HG02938 (cell line): Measurements from ENCODE around the gene TMEM119.
"Not testable (repeated sequence)": the region's sequence is repeated elsewhere in the genome, so short reads cannot be mapped to it uniquely, and the experiment has no call there.

Source experiments
- ATAC-seq: cut with Tn5 transposase; IDR thresholded peaks from one replicate; pipeline ENCODE4 v1.9.1; 2021; ENCODE audit warnings: mild to moderate bottlenecking, moderate library complexity; ENCODE audit not compliant: unreplicated experiment

The TMEM119 gene

DNA sequence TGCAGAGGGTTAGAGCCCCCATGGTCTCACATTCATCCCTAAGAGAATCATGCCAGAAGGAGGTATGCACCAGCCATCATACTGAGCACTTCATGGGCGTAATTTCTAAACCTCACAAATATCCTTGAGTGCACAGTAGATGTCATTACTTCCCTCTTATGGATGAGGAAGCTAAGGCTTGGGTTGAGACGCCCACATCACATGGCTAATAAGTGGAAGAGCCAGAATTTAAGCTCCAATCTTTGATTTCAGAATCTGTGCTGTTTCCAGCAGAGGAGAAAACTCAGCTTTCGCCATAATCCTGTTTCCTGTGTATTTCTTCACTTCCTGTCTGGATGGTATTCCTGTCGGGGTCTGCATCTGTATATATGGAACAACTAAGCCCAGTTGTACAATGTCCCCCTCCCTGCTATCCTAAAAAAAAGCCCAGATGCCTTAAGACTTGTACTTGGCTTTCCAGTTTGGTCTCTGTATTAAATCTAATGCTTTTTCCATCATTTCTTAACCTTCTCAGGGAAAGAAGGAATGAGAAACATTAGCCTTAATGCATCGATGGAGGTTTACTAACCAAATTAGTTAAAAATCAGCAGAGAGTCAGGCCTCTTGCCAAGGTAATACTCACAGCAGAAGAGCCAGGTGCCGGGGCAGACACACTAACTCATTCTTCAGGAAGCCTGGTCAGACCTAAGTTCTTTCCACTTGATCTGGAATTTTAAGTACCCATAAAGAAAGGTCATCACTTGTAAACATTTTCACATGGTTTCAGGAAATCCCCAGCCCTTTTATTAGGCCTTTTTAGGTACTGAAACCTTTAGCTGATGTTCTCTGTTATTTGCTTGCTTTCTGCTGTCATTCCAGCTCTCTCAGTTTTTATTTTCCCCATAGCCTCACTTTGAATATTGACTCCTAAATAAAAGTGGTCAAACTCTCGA lies 30.2 kb downstream of the TMEM119 start:
- ATAC-seq = no peak

GRCh38 chr12:108566452-108566851 lies 31.4 kb downstream of the TMEM119 start:
- no peak for ATAC-seq

DNA sequence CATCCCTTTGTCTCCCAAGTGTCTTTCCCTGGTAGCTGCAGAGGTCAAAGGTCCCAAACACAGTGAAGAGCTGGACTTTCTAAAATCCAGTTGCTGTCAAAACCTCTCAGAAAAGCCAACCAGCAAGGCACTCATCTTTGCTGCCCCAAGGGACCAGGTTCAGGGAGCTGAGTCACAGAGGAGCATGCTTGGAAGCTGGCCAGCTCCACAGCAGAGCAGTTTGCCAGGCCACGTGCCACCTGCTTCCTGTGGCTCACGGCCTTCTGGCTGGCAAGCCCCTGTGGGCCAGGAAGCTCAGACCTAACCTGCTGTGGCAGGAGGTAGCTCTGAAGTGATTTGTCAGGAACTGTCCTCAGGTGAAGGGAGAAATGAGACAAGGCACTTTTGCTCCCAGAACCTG lies 31.9 kb downstream of the TMEM119 start:
- no peak for ATAC-seq

DNA sequence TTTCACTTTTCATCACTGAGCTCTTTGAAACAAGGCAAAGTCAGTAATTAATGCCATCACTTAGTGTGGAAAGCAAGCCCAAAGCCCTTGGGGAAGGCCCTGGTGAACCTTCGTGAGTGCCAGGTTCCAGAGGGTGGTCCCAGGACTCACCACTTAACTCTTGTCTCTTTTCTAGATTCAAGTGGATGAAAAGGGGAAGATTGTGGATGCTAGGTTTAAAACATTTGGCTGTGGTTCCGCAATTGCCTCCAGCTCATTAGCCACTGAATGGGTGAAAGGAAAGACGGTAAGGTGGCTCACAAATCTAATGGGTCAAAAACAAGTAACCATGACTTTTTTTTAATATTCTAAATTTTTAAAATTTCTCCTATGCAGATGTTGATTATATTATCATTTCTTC lies 32.7 kb downstream of the TMEM119 start:
- ATAC-seq = no peak

GRCh38 chr12:108564724-108565123 lies 33.2 kb downstream of the TMEM119 start:
- ATAC-seq = no peak

DNA sequence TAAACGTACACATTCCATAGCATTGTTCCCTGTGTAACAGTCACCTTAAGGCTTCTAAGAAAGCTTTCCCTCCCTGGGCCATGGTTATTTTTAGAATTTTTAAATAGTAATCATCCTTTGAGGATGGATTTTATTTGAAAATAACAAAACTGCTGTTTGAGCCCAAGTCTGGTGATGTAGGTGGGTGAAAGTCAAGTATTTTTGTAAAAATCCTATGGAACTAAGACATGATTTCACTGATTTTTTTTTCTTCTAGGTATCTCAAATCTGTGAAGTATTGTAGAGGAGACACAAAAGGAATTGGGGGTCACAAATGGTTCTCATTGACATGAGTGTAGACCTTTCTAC lies 34.1 kb downstream of the TMEM119 start:
- no peak for ATAC-seq

DNA sequence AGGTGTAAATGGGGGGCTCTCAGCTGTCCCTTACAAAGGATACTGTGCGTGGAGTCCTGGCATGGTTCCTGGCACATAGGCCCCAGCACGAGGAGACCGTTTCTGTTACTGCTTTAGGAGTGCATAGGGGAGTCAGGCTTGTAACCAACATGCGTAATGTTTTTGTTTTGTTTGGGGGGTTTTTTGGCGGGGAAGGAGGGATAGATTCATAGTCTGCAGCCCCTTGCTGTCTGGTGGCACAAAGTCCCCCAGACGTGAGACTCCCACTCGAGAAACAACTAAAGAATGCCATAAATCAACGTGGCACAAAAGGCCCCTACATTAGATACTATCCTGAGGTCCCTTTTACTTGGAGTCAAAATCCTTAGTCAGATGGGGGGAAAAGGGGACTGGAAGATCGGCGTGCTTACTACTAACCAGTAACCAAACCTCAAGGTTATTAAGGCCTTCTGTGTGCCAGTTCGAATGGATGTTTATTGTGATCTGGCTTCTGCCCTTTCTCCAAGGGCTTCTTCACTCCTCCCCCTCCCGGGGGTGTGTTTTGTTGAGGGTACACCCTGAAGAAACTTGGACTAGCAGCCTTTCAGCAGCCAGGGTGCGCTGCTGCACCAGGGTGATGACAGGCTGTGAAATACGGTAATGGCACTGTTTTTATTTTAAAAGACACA lies 34.6 kb downstream of the TMEM119 start:
- ATAC-seq = no peak

- peak; percentile 49 for ATAC-seq
These were observed 35.3 kb downstream of the TMEM119 start, which contains the start of gene ISCU for GRCh38 chr12:108562348-108563135. ISCU (plus strand) TSS chr12:108562596; CDS start chr12:108562623, 27 bp downstream.

DNA sequence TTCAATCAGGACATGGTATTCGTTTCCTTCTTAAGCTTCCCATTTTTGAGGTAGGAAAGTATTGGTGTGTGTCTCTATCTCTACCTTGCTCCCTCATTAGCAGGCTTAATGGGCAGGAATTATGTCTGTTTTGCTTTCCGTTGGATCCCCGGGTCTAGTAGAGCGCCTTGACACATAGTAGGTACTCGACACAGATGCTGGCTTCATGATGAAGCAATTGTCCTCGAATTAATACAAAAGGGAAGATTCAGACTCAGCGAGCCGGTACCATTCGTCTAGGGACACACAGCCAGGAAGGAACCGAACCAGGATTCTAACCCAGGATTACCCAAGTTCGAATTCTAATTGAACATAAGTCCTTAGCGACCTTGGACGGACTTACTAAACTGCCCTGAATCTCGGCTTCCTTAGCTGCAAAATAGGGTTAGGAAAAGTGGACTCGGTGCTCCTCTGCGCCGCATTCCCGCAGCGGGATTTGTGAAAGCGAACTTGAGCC lies 36.0 kb downstream of the TMEM119 start:
- ATAC-seq = no peak

DNA sequence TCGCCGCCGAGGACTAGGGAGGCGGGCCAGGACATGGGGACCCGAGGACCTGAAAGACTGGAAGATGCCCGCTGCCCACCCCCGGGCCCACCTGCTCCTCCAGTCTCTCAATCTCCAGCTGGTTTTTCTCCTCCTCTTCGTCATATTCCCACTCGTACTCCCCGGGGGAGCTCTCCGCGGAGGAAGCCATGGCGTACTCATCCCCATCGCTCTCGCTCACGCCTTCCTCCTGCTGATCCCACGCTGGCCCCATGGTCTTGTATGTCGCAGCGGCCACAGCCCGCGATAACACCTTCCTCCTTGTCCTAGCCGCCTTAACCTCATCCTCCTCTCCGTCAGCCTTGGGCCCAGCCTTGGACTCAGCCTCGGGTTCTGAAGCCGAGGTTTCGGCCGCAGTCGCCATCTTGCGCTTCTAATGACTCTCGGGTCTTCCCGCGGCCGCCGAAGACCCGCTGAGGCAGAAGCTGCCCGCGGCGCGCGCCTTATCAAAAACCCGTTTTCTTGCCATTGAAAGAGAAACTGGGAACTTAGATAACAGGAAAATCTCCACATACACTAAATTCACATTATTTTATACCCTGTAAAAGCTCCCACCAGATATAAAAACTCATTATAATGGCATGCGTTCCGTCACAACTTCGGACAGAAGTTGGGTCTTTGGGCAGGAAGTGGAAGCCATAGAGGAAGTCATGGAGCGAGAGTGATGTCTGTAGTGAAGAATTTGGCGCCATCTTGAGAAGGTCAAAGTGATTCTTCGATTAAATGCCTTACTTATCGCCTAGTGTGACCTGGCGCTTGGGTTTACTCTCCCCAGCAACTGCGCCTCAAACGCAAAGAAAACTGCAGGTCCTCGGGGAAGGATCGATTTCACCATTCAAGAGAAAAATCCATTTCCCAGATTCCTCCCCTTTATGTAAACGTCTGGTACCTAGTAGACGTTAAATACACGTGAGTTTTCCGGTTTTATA lies 36.8 kb downstream of the TMEM119 start, which contains the start of gene SART3:
Gene SART3 (minus strand): TSS at position 422 of the 968 bp plus-strand sequence. CDS start 19 bp downstream, at position 403.
- peak; percentile 36 for ATAC-seq

- ATAC-seq = no peak
These were observed 37.6 kb downstream of the TMEM119 start for GRCh38 chr12:108560321-108560721.

- ATAC-seq = no peak
These were observed 38.1 kb downstream of the TMEM119 start for GRCh38 chr12:108559748-108560147.

- ATAC-seq = no peak
These were observed 38.8 kb downstream of the TMEM119 start for GRCh38 chr12:108559007-108559655.

- ATAC-seq = not testable (repeated sequence)
These were observed 42.5 kb downstream of the TMEM119 start for GRCh38 chr12:108555383-108555782.

DNA sequence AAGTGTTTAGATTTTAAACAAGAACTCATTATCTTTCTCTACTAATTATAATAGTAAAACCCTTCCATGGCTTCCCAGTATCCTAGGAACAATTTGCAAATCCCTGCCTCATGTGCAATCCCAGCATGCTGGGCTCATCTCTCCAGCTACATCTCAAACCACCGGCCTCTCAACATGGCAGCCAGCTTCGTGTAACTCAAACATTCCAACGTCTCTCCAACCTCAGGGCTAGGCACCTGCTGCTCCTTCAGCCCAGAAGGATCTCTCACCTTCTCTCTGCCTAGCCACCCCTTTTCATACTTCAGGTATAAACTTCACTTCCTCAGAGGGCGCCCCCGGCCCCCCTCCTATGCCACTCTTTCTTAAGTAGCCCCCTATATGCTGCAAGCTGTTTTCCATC lies 44.1 kb downstream of the TMEM119 start:
- no peak for ATAC-seq

DNA sequence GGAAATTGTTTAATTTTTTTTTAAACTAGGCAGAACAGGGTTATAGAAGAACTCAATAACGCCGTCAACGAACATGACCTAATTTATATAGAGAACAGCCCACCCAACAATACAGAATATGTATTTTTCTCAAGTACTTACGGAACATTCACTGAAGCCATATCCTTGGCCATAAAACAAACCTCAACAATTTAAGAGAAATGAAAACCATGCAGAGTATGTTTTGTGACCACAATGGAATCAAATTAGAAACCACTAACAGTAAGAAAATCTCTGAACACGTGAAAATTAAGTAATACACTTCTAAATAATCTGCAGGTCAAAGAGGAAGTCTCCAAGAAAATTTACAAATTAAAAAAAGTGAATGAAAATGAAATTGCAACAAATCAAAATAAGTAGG lies 46.3 kb downstream of the TMEM119 start:
- no peak for ATAC-seq

DNA sequence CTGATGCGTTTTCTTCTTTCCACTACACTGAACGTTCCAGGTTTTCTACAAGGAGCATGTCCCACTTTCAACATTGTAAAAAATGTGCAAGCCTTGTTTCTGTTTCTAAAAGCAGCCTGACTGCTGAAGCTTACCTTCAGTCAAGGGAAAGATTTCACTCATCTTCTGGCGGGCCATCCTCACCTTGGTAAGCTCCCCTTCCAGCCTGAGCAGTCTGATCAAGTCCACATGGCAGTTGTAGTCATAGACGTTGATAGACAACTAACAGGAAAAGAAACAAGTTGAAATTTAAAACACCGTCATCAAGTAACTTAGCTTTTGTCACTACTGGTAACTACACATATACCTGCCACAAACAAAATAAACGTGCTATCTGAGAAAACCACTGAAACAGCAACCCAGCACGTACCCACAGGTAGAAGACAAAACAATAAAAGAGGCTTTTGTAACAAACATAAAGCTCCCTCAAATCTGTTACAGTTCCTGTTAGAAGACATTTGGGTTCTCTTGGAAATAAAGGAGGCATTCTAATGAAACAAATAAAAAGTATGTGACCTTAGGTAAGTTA lies 48.8 kb downstream of the TMEM119 start:
- ATAC-seq = no peak

DNA sequence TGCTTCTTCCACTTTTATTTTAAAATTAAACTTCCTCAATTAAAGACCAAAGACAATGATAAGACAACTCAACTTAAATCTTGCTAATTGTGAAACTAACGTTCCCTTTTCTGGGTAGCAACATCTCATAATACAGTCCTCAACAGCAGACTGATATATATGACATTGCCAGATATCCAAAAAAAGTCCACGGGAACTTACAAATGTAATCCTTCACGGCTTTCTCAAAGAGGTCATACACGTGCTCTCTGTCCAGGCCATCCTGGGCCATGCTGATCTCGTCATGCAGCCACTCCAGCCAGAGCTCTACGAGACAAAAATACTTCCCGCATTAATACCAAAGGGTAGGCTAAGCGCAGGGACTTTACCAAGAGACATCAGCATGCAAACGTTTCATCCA lies 50.2 kb downstream of the TMEM119 start:
- no peak for ATAC-seq

DNA sequence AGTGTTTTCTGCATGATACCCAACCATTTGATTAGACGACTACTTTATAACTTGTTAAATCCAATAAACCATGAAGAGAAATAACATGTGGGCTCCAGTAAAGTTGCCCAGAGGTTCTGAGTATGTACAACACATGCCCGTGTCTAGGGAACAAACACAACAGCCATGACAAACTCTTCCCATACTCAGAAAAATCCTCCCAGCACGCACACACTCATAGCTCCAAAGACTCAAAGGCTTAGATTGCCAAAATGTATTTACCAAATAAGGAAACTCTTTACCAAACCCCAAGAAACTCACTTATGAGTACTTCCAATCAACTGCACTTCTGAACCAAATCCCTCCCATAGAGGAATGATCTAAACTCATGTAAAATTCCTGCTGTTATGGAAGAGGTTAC lies 54.2 kb downstream of the TMEM119 start:
- no peak for ATAC-seq
